C1 segment of cervical spinal cord (tissue), 14 donors: ENCODE results near the gene FOXL1.
"Not testable (repeated sequence)": the region's sequence is repeated elsewhere in the genome, so short reads cannot be mapped to it uniquely, and the experiment has no call there.

Experiments used
- DNase-seq, 14 donors: peaks; one replicate each; lab custom pipeline; 2025; lab: John Stamatoyannopoulos, UW

Gene FOXL1

DNA sequence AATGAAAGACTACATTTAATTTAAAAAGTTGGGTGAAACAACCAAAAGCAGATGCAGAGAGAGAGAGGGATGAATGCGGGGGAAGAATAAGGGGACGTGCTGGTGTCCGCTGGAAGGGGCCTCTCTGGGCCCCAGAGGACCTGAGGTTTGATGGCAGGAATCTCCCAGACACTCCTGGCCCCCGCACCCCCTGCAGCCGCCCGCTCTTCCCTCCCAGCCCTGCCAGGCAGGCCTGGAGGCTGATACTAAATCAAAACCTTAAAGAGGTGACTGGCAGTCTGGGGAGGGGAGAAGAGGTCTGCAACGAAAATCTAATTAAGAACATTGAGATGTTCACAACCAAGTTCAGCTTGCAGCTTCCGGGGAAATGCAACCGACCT lies 2.4 kb downstream of the FOXL1 start:
- no peak for DNase-seq

DNA sequence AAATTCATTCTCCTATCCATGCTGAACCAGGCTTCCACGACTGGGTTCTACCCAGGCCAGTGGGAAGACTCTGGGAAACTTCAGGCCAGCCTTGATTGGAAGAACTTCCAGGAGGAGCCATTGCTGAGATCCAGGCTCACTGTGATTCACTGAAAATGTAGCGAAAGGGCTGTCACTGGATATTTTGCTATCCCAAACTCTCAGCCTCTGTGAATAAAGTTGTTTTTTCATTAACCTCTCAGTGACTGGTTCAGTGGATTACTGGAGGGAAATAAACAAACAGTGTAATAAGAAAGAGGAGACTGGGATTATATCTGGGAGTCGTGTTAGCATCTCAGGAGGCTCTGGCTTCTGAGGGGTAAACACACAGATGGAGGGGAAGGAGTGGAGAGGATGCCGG lies 3.1 kb downstream of the FOXL1 start:
- DNase-seq, result no peak

DNA sequence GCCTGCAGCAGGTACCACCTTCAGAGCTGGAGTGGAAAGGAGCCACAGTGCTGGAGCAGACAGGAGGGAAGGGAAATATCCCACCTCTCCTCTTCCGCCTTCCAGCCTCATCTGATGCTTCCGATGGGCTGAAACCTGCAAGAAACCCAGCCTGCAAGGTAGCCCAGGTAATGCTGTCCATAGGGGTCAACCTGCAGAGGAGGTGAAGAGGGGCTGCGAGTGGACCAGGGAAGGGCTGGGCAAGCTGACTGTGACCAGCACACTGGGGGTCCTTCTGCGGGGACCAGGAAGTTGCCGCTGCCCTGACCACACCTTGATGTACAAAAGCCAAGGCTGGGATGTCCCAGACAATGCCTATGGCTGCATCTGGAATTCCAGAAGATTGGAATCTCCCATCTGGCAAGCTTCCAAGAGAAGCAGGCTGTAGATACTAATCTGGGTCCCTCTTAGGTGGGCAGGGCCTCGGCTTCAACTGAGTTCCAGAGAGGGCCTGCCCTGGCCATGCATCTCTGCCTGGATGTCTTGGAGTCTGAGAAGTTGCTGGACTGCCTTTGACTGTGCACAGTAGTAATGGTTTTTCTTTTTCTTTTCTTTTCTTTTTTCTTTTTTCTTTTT lies 5.8 kb downstream of the FOXL1 start:
- DNase-seq, result no peak

DNA sequence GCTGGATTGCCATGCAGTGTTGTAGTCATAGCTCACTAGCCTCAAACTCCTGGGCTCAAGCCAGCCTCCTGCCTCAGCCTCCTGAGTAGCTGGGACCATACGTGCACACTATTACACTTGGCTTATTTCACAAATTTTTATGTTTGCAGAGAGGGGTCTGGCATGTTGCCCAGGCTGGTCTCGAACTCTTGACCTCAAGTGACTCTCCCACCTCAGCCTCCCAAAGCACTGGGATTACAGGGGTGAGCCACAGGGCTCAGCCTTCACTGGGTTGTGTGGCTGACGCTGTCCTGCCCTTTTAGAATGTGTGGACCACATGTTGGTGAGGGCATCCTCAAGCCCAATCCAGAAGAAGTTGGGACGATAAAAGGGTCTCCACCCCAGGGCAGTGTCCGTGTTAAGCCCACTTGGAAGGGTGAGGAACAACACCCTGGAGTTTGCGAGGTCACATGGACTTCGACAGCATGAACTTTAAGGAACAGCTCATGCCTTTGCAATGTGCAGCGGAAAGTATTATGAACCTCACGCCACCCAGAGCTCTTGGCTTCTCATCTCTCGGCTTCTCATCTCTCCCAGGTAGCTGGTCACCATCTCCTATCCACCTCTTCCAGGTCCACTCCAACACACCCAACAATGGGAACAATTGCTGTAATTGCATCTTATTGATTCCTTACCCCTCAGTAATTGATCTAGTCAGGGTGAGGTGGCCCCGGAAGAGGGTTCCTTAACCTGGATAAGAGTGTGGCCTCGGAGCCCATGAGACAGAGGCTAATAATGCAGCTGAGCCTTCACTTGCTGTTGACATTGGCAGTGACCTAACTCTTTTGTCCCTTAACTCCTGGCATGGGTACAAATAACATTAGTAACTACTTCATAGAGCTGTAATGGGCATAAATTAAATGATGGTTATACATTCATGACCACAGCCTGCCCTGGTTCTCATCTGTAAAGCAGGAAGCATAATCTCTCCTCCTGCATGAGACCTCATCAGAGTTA lies 6.7 kb downstream of the FOXL1 start:
- no peak for DNase-seq

DNA sequence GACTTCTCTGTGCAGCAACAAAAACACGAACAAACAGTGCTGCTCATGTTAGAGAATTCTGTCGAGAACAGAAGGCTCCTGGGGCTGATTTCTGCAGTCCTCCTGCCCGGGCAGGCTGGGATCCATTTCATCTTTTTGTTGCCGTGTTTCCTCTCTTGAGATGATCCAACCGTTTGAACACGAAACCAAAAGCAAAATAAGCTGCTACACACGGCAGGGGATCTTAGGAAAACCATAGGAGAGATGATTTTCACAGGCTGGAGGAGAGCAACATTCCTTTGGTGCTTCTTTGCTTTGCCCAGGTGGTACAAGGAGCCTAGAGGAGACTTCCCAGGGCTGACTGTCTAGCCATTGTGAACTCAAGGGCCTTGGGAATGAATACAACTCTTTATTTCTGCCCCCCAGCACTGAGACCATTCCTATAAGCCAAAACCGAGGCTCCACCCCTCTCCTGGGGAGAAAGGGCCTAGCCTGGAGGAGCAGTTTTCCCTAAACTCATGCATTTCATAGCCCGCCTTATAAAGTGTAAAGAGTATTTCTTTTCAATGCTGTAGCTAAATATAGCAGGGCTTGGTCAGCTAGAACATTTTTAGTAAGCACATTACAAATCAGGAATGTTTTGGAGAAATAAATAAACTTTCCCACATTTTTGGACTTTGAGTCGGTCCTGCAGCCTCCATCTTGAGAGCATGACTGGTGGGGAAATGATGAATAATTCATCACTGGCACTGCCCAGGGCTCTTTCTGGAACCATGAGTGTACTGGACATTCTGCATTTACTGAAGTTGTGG lies 7.7 kb downstream of the FOXL1 start:
- no peak for DNase-seq

DNA sequence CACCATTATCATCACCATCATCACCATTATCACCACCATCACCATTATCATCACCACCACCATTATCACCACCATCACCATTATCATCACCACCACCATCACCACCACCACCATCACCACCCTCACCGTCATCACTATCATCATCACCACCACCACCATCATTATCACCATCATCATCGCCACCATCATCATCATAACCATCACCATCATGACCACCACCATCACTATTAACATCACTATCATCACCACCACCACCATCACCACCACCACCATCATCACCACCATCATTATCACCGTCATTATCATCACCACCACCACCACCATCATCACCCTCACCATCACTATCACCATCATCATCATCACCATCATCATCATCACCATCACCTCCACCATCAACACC lies 9.1 kb downstream of the FOXL1 start:
- DNase-seq, result no peak

DNA sequence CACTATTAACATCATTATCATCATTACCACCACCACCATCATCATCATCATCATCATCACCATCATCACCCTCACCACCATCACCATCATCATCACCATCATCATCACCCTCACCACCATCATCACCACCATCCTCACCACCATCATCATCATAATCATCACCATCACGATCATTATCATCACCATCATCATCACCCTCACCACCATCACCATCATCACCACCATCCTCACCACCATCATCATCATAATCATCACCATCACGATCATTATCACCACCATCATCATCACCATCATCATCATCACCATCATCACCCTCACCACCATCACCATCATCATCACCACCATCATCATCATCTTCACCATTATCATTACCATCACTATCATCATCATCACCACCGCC lies 9.6 kb downstream of the FOXL1 start:
- DNase-seq, result not testable (repeated sequence)

DNA sequence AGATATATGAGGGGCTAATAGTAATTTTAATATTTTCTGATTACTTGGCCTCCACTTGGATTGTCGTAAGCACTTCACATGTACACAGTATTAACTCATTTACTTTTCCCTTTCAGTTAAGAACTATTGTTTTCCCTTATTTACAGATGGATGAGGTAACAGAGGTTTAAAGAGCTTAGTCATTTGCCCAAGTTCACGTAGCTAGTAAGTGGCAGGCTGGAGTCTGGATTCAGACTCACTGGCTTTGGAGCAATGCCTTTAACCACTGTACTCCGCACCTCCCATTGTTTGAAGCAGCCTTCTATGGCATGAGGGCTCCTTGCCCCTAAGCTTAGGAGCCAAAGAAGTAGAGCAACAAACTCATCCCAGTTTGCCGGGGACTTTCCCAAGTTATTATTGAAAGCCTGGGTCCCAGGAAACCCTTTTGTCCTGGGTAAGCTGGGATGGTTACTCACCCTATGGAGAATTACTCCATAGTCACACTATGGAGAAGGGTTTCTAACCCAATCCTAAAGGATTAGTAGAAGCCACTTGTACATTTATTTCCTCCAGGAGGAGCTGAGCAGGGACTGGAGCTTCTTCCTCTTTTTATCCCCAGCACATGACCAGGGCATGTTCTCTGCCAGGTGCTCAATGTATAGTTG lies 12.3 kb downstream of the FOXL1 start:
- DNase-seq, result no peak

DNA sequence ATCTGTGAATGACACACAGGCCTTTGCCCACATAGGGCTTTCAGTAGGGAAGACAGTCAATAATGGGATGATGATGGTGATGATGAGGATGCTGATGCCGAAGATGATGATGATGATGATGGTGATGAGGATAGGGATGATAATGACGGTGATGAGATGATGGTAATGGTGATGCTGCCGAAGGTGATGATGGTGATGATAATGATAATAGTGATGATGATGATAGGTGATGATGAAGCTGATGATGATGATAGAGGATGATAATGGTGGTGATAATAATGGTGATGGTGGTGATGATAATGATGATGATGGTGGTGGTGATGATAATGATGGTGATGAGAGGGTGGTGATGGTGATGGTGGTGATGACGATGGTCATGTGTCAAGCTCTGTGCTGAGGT lies 12.9 kb downstream of the FOXL1 start:
- no peak for DNase-seq

DNA sequence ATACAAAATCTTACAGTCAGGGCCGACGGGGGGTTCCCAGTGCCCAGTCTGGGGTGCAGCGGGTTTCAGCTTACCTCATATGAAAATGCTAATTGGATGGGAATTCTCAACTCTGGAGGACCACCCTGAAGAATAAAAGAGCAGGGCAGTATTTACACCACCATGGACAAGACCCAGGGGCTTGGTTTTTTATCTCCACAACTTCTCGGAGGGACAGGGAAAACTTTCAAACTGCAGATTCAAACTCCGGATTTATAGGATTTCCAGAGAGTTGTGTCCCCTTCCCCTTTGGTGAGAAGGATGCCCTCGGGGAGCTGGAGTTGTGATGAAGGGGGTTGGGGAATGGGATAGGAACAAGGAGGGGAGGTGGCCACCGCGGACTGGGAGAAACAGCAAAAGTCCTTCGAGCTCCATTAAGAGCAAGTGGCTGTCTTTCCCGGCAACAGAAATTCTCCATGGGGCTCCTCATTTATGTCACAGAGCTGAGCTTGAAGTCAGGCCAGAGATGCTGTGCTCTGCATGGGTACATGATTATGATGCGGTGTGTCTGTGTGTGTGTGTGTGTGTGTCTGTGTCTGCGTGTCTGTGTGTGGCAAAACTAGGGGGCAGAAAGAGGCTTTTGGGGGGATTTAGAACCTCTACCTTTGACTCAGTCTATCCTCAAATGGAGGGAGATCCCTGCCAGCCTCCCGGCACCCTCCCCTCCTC lies 15.7 kb downstream of the FOXL1 start:
- no peak for DNase-seq

DNA sequence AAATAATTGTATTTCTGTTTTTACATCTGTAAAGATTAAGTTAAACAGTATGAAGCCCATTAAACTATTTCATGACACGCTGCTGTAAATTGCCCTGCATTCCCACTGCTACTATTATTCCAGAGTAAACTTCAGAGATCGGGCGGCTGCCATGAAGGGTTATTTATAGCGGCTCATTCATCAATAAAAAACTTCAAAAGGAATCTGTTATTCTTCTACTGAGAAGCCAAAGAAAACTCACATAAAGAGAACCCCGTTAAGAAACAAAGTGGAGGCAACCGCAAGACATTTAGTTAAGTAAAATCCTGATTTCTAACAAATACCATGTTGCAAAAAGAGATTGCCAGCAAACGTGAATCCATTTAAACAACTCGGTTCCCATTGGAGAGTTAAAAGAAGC lies 16.4 kb downstream of the FOXL1 start:
- DNase-seq, result no peak

DNA sequence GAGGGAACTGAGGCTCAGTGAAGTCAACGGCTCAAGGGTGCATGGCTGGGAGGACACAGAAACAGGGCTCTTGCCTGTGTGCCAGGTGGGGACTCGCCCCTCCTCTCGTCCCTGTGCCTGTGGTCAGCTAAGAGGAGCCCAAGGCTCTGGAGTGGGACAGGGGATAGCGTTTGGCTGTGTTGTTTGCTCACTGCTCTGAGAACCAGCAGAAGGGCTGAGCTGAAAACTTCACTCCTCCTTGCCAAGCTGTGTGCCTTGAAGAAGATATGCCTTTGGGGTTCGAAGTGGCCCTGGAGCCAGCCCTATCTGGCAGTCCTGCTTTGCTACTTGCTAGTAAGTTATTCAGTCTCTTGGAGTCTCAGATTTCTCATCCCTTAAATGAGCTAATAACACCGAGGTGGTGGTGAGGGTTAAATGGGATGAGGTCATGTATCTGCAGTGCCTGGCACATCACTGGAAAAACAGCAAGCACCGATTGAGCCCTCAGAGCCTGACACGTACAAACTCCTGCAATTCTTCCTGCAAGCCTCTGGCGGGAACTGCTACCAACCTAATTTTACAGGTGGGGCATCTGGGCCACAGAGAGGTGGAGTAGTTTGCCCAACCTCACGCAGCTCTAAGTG lies 17.7 kb downstream of the FOXL1 start:
- DNase-seq, result no peak

DNA sequence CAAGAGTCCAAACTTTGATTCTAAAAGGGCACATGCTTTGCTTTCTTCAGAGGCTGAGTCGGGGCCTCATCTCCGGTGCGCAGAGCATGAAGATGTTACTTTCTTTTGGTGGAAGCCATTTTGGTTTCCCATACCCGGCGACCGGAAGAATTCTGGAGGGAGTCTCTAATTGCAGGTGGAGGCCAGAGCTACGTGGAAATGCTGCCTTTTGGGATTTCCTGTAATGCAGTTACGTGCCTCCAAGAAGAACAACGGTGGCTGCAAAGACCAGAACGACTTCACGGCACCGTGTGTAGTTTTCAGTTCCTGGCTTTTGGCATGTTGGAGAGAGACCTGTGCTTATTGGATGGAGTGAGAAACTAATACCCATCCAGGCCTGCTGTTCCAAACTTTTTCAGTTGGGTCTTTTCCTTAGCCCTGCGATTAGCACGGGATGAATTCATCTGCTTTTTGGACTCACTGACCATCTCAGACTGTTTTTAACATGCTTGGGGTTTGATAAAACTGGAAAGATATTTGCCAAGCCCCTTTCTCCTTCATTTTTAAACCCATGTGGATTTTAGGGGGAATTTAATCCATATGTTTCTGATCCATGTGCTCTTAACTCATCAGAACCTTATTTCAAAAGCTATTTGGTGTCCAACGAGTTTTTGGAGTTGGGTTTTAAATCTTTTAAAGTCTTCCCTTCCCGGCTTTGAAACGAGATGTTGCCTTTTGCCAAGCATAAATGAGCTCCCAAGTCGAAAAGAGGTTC lies 19.0 kb downstream of the FOXL1 start:
- DNase-seq, result no peak

DNA sequence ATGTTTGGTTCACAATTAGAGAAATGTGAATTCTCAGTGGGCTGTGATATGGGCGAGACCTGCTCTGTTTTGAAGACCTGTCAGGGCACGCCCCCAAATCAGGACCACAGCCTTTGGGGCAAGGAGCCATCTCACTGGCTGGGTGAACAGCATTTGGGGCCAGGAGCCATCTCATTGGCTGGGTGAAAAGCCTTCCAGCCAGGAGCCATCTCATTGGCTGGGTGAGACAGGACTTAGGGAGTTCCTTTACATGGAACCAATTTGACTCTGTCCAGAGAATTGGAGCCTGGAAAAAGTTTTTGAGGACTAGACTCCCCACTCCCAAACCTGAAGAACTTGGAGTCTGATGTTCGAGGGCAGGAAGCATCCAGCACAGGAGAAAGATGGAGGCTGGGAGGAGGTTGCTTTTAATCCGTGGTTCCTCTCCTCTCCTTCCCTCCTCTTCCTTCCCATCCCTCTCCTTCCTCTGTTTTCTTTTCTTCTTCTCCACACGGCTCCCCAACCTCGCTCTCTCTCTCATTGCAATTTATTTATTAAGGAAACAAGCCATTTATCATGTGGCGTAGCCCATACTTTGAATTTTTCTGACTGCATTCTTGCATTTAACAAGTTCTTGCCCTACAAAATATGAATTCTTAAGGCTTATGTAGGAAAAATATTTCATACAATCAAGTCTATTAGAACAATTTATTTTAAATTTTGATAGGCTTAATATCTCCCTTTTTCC lies 19.7 kb downstream of the FOXL1 start:
- DNase-seq, result no peak

DNA sequence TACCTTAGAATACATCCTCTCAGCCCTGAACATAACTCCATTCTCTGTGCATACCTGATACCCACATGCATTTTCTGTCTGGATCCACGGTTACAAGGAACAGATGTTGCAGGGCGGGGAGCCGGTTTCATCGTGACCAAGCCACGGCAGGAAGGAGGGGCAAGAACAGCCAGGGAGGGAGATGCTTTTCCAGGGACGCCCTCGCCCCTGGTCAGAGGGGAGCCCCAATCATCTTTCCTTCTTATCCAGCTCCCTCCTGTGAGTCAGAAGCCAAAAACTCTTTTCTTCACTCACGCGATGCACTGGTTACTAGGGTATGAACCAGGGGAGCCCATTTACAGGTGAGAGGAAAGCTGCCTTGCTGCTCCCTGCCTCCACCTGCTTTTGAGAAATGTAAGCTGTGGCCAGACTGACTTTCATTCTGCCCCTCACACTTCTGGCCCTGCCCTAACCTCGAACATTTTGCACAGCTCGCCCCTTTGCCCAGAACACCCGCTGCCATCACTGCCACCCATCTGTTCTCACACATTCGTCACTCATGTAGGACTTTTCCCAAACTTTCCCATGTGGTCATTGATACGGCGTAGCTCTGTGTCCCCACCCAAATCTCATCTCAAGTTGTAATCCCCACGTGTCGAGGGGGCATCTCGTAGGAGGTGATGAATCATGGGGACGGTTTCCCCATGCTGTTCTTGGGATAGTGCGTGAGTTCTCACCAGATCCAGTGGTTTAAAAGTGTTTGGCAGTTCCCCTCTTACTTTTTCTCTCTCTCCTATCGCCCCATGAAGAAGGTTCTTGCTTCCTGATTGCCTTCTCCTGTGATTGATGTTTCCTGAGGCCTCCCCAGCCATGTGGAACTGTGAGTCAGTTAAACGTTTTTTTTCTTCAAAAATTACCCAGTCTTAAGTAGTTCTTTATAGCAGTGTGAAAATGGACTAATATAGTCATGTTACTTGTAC lies 20.5 kb downstream of the FOXL1 start:
- no peak for DNase-seq

DNA sequence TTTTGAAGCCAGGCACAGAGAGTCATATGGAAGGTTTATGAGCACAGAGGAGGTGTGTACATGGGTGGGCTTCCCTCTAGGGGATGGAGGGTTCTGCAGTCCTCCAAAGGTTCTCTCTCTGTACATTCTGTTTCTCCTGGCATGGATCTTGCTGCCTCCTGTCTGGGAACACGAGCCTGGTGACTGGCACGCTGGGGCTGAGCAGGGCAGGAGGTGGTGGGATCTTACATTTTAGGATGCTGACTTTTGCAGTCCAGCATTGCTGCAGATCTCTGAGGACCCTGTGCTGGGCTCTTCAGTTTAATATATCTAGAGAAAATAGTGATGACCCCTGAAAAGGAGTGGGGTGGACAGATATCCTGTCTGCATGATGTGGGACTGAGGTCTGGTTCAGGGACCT lies 23.0 kb downstream of the FOXL1 start:
- no peak for DNase-seq

DNA sequence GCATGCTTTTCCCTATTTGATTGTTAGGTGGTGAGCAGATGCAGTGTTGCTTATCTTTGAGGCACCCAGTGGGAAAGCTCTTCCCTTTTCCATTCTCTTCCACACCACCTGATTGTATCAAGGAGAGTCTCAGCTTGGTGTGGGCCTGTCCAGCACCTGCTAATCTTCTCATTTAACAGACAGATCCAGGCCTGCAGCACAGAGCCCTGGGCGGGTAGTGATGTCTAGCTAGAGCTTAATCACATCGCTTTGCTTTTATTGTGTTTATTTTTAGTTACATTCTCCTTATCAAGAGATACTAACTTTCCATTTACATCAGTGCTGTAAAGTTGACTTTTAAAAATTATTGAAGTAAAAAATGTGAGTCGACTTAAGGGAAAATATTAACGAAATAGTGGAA lies 24.2 kb downstream of the FOXL1 start:
- DNase-seq, result no peak
